Nephron (organoid): ENCODE measurements around the gene TSPAN5.

ENCODE experiments used
- H3K27ac Mint-ChIP-seq, 3 experiments: 2 replicates each; pipeline ENCODE4 v1.8.0; 2020; ENCODE audit warnings: mixed read lengths in 3 of 3, mild to moderate bottlenecking in 2 of 3, moderate library complexity in 1 of 3
- H3K27me3 Mint-ChIP-seq: 2 replicates; pipeline ENCODE4 v1.8.0; 2021; ENCODE audit warnings: low read depth, mild to moderate bottlenecking, moderate library complexity, mixed read lengths
- H3K36me3 Mint-ChIP-seq: 2 replicates; pipeline ENCODE4 v1.8.0; 2020; ENCODE audit warnings: low read depth, mixed read lengths
- H3K4me1 Mint-ChIP-seq: 2 replicates; pipeline ENCODE4 v1.8.0; 2020; ENCODE audit warnings: mixed read lengths
- H3K4me3 Mint-ChIP-seq, 3 experiments: 2 replicates each; pipeline ENCODE4 v1.8.0; 2020; ENCODE audit warnings: mild to moderate bottlenecking in 3 of 3, mixed read lengths in 3 of 3, moderate library complexity in 2 of 3
- H3K9me3 Mint-ChIP-seq: 2 replicates; pipeline ENCODE4 v1.8.0; 2020; ENCODE audit warnings: mixed read lengths
- CTCF ChIP-seq, 3 experiments: fragments of 200-600 bp; sonication (generic); IDR thresholded peaks; one replicate each; pipeline ENCODE4 v1.5.0; 2021; ENCODE audit warnings: antibody characterized with exemption in 3 of 3; ENCODE audit not compliant: unreplicated experiment in 3 of 3

The TSPAN5 gene

GRCh38 chr4:98620087-98620784 is 38.2 kb downstream of the TSPAN5 start:
- Mint-ChIP-seq H3K9me3 (no peaks in the 10 kb centered on the region), H3K27ac (peak overlapping the region in 1 of 3 experiments; percentile 20), H3K27me3 (peaks cover 4% of the 10 kb centered on the region), H3K4me3 (no peak overlapping the region), H3K36me3 (no peaks in the 10 kb centered on the region), H3K4me1 (peaks cover 46% of the 10 kb centered on the region)
- TF ChIP-seq CTCF (IDR thresholded peaks at IDR 0.05; ENCODE audit: unreplicated experiment in 3 of 3): no peak

DNA sequence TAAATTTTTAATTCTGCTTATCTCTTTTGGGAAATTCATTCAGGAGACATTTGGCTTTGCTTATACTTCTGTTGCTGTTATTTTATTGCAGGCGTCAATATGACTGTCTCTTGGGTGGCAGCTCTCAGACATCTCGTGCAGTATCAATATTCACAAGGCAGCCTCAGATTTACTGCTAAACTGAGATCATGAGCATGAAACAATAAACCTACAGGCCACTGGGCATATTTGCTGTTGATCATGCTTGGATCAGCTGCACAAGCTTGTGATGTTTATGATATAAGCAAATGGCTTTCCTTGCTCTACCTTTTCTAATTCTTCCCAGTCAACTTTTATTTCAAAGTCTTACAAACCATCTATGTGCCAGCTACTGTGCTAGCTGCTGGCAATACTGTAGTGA is 39.2 kb downstream of the TSPAN5 start:
- Mint-ChIP-seq H3K4me1 (peaks cover 49% of the 10 kb centered on the region), H3K9me3 (no peaks in the 10 kb centered on the region), H3K4me3 (no peak overlapping the region), H3K27ac (peak overlapping the region in 2 of 3 experiments; percentile 3 to 62), H3K27me3 (peaks cover 4% of the 10 kb centered on the region), H3K36me3 (no peaks in the 10 kb centered on the region)
- no peak for TF ChIP-seq CTCF (IDR thresholded peaks at IDR 0.05; ENCODE audit: unreplicated experiment in 3 of 3)

GRCh38 chr4:98618680-98619079 is 39.7 kb downstream of the TSPAN5 start:
- peak overlapping the region in 2 of 3 experiments; percentile 3 to 62 for H3K27ac Mint-ChIP-seq
- no peaks in the 10 kb centered on the region for H3K36me3 Mint-ChIP-seq
- no peaks in the 10 kb centered on the region for H3K9me3 Mint-ChIP-seq
- no peak for TF ChIP-seq CTCF (IDR thresholded peaks at IDR 0.05; ENCODE audit: unreplicated experiment in 3 of 3)
- H3K4me1 Mint-ChIP-seq: peaks cover 52% of the 10 kb centered on the region
- peaks cover 4% of the 10 kb centered on the region for H3K27me3 Mint-ChIP-seq
- no peak overlapping the region for H3K4me3 Mint-ChIP-seq

DNA sequence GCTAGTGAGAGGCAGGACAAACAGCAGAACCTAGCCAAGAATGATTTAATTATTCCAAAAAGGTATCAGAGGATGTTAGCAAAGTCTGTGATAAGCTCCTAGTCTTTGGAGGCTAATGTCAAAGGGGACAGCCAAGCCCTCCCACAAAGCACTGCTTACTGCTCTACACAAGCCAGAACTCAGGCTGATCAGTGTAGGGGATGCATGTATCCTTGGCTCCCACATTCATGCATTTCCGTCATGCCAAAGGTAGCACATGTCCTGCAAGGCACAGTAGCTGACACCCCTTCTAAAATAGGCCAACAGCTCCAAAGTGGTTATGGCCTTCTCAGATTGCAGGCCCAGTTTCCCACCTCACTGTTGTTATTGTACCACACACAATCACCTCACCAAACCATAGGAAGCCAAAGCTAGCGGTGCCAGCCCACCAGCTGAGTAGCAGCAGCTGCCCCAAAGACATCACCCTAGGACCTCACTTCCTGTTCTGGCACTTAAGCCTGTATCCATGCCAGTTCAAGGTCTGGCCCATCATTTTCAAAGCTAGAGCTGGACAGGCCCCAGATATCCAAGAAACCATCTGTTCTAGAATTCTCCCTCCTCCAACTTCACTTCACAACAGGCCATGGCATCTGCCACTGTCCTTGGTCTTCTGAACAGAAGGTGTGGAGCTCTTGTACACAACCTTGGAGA is 40.9 kb downstream of the TSPAN5 start:
- Mint-ChIP-seq H3K9me3 (no peaks in the 10 kb centered on the region), H3K36me3 (no peaks in the 10 kb centered on the region), H3K4me3 (no peak overlapping the region), H3K4me1 (peaks cover 63% of the 10 kb centered on the region), H3K27ac (peak overlapping the region in 2 of 3 experiments; percentile 62 to 72), H3K27me3 (peaks cover 4% of the 10 kb centered on the region)
- no peak for TF ChIP-seq CTCF (IDR thresholded peaks at IDR 0.05; ENCODE audit: unreplicated experiment in 3 of 3)

GRCh38 chr4:98615991-98616390 is 42.4 kb downstream of the TSPAN5 start:
- no peak overlapping the region for H3K4me3 Mint-ChIP-seq
- no peak overlapping the region for H3K27ac Mint-ChIP-seq
- peaks cover 71% of the 10 kb centered on the region for H3K4me1 Mint-ChIP-seq
- H3K36me3 Mint-ChIP-seq: no peaks in the 10 kb centered on the region
- no peak for TF ChIP-seq CTCF (IDR thresholded peaks at IDR 0.05; ENCODE audit: unreplicated experiment in 3 of 3)
- no peaks in the 10 kb centered on the region for H3K9me3 Mint-ChIP-seq
- H3K27me3 Mint-ChIP-seq: peaks cover 4% of the 10 kb centered on the region
